Fibroblast of pulmonary artery (primary cell): Measurements from ENCODE around the gene PDE6D.
A peak's percentile ranks its signal among the peaks of the same experiment; 100 is the strongest.

ENCODE experiments used
- DNase-seq: peaks from one replicate; pipeline ENCODE4 v3.0.0-alpha.2; 2010; ENCODE audit warnings: low read depth
- H3K4me3 ChIP-seq: replicated peaks from 2 replicates; pipeline ENCODE4 v1.5.1; 2011; ENCODE audit warnings: low read depth, mild to moderate bottlenecking, control low read depth, low read length, moderate library complexity
- TF ChIP-seq, protein P1 (sequence below): IDR thresholded peaks from 2 replicates; pipeline ENCODE4 v1.5.1; 2011; ENCODE audit warnings: mild to moderate bottlenecking, control low read depth, low read length, inconsistent platforms; ENCODE audit errors: missing control alignments

PDE6D gene

DNA sequence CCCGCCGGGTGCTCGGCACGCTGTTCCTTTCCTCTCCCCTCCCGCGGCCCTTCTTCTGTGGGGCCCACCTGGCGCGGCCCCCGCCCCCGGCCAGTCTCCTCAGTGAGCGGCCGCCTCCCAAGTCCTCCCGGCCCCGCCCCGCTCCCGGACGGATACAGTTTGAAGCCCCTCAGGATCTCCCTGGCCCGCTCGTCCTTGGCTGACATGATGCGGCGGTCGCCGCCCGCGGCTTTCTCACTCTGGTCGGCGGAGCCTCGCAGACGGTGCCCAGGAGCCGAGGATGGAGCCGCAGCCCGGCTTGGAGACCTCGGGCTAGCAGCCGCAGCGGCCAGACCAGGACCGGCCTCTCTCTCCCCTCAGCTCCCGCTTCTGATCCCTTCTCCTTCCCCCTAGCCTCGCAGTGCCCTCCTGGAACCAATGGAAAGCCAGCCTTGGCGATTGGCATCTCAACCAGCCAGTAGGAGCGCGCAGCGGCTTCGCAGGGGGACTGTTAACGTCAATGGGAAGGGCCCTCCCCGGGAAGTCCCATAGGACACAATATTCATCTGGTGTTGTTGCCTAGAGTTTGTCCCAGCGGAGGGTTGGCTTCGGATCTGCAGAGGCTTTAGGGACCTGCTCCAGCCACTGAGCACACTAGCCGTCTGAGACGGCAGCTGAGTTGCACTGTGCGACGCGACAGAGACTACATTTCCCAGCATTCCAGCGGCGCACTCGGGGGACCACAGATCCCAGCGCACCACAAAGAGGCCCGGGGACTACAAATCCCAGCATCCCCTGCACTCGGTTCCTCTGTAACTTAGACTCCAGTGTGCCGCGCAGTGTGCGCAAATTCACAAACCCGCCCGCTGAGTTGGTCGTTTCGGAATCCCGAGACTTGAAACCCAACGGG lies at the start of gene PDE6D:
TSS of gene PDE6D (minus strand) at position 374 of the 889 bp plus-strand sequence. CDS start at position 206, 168 bp downstream.
- peak; percentile 99 for DNase-seq
- TF ChIP-seq, protein P1, sequence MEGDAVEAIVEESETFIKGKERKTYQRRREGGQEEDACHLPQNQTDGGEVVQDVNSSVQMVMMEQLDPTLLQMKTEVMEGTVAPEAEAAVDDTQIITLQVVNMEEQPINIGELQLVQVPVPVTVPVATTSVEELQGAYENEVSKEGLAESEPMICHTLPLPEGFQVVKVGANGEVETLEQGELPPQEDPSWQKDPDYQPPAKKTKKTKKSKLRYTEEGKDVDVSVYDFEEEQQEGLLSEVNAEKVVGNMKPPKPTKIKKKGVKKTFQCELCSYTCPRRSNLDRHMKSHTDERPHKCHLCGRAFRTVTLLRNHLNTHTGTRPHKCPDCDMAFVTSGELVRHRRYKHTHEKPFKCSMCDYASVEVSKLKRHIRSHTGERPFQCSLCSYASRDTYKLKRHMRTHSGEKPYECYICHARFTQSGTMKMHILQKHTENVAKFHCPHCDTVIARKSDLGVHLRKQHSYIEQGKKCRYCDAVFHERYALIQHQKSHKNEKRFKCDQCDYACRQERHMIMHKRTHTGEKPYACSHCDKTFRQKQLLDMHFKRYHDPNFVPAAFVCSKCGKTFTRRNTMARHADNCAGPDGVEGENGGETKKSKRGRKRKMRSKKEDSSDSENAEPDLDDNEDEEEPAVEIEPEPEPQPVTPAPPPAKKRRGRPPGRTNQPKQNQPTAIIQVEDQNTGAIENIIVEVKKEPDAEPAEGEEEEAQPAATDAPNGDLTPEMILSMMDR: no peak
- peak within 1 kb of the TSS; percentile 63 for H3K4me3 ChIP-seq

DNA sequence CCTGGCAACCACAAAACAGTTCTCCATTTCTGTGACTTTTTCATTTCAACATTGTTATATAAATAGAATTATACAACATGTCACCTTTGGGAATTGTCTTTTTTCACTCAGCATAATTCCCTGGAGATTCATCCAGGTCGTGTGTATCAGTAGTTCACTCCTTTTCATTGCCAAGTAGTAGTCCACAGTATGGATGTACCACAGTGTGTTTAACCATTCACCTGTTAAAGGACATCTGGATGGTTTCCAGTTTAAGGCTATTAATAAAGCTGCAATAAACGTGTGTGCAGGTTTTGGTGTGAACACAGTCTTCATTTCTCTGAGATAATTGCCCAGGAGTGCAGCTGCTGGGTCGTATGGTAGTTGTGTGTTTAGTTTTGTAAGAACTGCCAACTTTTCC lies 40.8 kb upstream of the PDE6D start:
- H3K4me3 ChIP-seq: no peak overlapping the region
- no peak for DNase-seq
- TF ChIP-seq, protein P1: no peak

DNA sequence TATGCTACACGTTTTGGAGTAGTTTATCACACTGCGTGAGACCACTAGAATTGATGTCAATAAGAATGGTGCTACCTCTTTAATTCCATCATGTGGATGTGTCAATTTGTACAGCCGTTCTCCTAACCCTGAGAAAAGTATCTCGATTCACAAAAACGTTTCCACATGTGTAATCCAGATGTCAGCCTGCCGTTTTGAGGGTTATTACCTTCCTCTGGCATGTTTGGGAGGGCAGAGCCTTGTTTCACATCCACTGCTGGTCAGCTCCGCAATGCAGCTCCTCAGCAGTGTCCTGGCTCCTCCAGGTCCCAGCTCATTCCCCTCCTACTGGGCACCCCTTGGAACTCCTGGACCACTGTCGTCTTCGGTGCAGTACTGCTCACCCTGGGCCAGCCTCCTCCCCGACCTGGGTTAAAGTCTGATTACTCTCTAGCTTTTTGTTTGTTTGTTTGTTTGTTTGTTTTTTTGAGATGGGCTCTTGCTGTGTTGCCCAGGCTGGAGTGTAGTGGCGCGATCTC lies 39.8 kb upstream of the PDE6D start:
- DNase-seq: no peak
- TF ChIP-seq, protein P1: no peak
- no peak overlapping the region for H3K4me3 ChIP-seq

GRCh38 chr2:231819447-231820042 lies 38.5 kb upstream of the PDE6D start:
- TF ChIP-seq, protein P1: no peak
- no peak for DNase-seq
- no peak overlapping the region for H3K4me3 ChIP-seq

DNA sequence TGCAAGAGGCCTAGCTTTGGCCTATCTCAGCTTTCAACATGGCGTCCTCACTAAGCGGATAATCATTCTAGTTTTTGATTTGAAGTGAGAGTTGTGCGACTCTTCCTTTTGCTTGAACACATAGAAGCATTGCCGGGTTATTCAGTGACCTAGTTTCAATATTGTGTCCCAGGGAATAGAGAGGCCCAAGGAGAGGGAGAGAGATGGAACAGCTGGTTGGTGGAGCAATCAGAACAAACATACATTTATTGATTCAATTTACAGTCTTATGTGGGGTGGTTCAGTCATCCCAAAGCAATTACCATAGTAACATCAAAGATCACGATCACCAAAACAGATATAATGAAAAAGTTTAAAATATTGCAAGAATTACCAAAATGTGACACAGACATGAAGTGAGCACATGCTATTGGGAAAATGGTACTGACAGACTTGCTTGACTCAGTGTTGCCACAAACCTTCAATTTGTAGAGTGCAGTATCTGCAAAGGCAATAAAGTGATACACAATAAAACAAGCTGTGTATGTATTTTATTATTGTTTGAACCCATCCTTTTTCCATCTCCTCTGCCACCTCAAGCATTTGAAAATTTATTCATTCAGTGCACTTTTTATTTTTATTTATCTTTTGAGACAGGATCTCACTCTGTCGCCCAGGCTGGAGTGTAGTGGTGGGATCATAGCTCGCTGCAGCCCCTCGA lies 35.4 kb upstream of the PDE6D start:
- no peak for DNase-seq
- TF ChIP-seq, protein P1: no peak
- no peak overlapping the region for H3K4me3 ChIP-seq

- TF ChIP-seq, protein P1: no peak
- no peak overlapping the region for H3K4me3 ChIP-seq
- DNase-seq: peak; percentile 68
Measured at GRCh38 chr2:231810905-231811304, 29.8 kb upstream of the PDE6D start.
